SK-N-MC (cell line): ENCODE measurements around the gene LAT.
"Not testable (repeated sequence)": the region's sequence is repeated elsewhere in the genome, so short reads cannot be mapped to it uniquely, and the experiment has no call there.

Source experiments
- DNase-seq: peaks from one replicate; pipeline ENCODE4 v3.0.0-alpha.2; 2011; ENCODE audit warnings: low read depth, low spot score
- H3K27ac ChIP-seq: fragments of 200-600 bp; sonication (generic); 2 replicates; pipeline ENCODE4 v1.5.1; 2016; ENCODE audit warnings: mixed run types
- H3K36me3 ChIP-seq: fragments of 200-600 bp; sonication (generic); 2 replicates; pipeline ENCODE4 v1.6.1; 2017; ENCODE audit warnings: antibody characterized with exemption, low read length, mixed read lengths; ENCODE audit not compliant: insufficient read depth
- H3K4me3 ChIP-seq: fragments of 200-600 bp; sonication (generic); 2 replicates; pipeline ENCODE4 v1.5.1; 2016
- H3K9ac ChIP-seq: fragments of 200-600 bp; sonication (generic); 2 replicates; pipeline ENCODE4 v1.8.0; 2017; ENCODE audit warnings: mixed run types, mixed read lengths; ENCODE audit not compliant: insufficient read length
- H3K9me3 ChIP-seq: fragments of 200-600 bp; sonication (generic); 2 replicates; pipeline ENCODE4 v1.6.1; 2017; ENCODE audit warnings: low read depth, mild to moderate bottlenecking, antibody characterized with exemption, low read length, moderate library complexity, mixed read lengths
- EZH2 ChIP-seq: fragments of 200-600 bp; sonication (generic); IDR thresholded peaks from one replicate; pipeline ENCODE4 v1.6.1; 2017; ENCODE audit warnings: antibody characterized with exemption
- FOXP2 ChIP-seq: optimal IDR thresholded peaks from 2 replicates; pipeline ENCODE3; 2011; ENCODE audit warnings: mild to moderate bottlenecking, moderate library complexity; ENCODE audit not compliant: insufficient read depth; ENCODE audit errors: extremely low read length, control extremely low read depth
- POLR2AphosphoS5 ChIP-seq: IDR thresholded peaks from 2 replicates; pipeline ENCODE4 v1.6.1; 2012; ENCODE audit warnings: mild to moderate bottlenecking, low read depth, low read length, borderline replicate concordance

LAT gene

DNA sequence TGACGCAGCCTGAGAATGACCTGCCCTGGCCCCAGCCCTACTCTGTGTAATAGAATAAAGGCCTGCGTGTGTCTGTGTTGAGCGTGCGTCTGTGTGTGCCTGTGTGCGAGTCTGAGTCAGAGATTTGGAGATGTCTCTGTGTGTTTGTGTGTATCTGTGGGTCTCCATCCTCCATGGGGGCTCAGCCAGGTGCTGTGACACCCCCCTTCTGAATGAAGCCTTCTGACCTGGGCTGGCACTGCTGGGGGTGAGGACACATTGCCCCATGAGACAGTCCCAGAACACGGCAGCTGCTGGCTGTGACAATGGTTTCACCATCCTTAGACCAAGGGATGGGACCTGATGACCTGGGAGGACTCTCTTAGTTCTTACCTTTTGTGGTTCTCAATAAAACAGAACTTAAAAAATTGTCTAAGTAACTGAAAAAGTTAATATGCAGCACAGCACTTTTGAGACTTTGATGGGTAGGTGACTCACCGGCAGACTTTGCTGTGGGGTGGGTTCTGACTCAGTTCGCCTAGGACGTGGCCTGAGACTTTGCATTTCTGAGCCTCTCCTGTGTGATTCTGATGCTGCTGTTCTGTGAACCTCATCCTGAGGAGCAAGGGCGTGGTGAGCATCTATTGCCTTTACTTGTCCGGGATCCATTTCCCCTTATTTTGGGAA, 5.7 kb downstream of the LAT start:
- H3K27ac ChIP-seq, result no peak overlapping the region
- no peak overlapping the region for H3K9ac ChIP-seq
- DNase-seq, result no peak
- peaks cover 3% of the 10 kb centered on the region; the same call in 1 of the 2 replicates for H3K36me3 ChIP-seq
- H3K4me3 ChIP-seq, result no peak overlapping the region
- H3K9me3 ChIP-seq, result no peaks in the 10 kb centered on the region
- no peak for TF ChIP-seq FOXP2

DNA sequence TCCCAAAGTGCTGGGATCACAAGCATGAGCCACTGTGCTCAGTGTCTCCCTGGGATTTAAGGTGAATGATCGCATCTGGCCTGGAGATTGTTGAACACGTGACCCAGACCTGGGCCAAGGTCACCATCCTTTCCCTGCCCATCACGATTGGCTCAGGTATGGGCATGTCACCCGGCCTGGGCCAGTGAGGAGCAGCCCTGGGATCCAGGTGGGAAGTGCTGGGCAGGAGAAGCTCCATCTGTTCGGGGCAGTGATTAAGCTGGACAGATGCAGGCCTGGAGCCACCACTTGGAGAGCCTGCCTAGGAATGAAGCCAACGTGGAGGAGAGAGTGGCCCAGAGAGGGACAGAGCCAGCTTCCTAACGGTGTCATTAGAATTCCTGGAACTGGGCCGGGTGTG, 6.8 kb downstream of the LAT start:
- Histone ChIP-seq H3K27ac (no peak overlapping the region), H3K9ac (no peak overlapping the region), H3K9me3 (no peaks in the 10 kb centered on the region), H3K36me3 (peaks cover 3% of the 10 kb centered on the region; the same call in 1 of the 2 replicates), H3K4me3 (no peak overlapping the region)
- DNase-seq, result no peak
- TF ChIP-seq FOXP2 (no peak), EZH2 (no peak), POLR2AphosphoS5 (no peak)

DNA sequence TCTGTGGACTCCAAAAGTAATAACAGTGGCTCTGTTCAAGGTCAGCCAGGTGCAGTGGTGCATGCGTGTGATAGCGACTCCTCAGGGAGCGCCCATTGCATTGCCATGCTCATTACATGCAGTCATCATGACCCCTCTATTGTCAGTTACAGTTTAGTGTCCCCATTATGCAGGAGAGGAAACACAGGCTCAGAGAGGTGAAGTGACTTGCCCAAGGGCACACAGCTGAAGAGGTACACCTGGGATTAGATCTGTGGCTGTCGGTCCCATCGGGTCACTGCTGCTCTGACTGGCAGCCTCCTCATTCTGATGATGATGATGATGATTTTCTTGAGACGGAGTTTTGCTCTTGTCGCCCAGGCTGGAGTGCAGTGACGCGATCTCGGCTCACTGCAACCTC, 7.6 kb downstream of the LAT start:
- Histone ChIP-seq H3K36me3 (no peaks in the 10 kb centered on the region), H3K9me3 (no peaks in the 10 kb centered on the region), H3K4me3 (no peak overlapping the region), H3K27ac (no peak overlapping the region), H3K9ac (no peak overlapping the region)
- no peak for DNase-seq
- TF ChIP-seq FOXP2 (no peak), POLR2AphosphoS5 (no peak), EZH2 (no peak)

DNA sequence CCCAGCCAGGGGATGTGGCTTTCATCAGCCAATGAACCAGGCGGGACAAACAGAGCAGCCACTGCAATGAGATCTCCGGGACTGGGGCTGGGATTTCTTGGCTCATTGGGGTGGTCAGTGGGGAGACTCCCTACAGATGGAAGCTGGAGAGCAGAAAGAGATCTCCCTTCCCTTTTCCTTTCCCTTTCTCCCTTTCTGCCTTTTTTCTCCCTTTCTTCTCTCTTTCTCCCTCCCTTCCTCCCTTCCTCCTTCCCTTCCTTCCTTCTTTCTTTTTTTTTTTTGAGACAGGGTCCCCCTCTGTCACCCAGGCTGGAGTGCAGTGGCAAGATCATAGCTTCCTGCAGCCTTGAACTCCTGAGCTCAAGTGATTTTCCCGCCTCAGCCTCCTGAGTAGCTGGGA, 14.0 kb downstream of the LAT start:
- TF ChIP-seq EZH2 (no peak), FOXP2 (no peak), POLR2AphosphoS5 (no peak)
- Histone ChIP-seq H3K9ac (no peak overlapping the region), H3K27ac (no peak overlapping the region), H3K9me3 (no peaks in the 10 kb centered on the region), H3K36me3 (no peaks in the 10 kb centered on the region), H3K4me3 (no peak overlapping the region)
- no peak for DNase-seq

DNA sequence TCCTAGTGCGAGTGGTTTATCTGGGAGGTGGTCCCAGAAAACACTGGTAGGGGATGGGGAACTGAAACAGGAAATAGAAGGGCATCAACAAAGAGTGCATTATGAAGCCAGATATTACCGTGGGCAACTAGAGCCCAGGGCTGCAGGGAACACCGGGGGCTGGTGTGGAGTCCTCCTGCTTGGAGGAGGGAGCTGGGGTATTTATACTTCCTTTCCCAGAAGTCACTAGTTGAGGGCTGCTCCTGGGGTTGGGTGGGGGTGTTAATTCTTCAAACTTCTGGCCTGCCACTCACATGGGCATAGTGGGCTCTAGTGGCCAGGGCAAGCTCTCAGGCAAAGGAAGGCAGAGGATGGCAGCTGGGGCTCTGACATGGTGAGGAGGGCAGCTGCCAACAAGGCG, 14.7 kb downstream of the LAT start:
- H3K36me3 ChIP-seq, result no peaks in the 10 kb centered on the region
- no peak for TF ChIP-seq POLR2AphosphoS5
- H3K27ac ChIP-seq, result no peak overlapping the region
- no peaks in the 10 kb centered on the region for H3K9me3 ChIP-seq
- no peak overlapping the region for H3K9ac ChIP-seq
- no peak for DNase-seq
- no peak overlapping the region for H3K4me3 ChIP-seq

- Histone ChIP-seq H3K4me3 (no peak overlapping the region), H3K9ac (no peak overlapping the region), H3K9me3 (no peaks in the 10 kb centered on the region), H3K36me3 (no peaks in the 10 kb centered on the region), H3K27ac (no peak overlapping the region)
- DNase-seq, result no peak
- no peak for TF ChIP-seq POLR2AphosphoS5
- TF ChIP-seq FOXP2, result no peak
- TF ChIP-seq EZH2, result no peak
Observed at GRCh38 chr16:29000019-29000418, 15.2 kb downstream of the LAT start.

DNA sequence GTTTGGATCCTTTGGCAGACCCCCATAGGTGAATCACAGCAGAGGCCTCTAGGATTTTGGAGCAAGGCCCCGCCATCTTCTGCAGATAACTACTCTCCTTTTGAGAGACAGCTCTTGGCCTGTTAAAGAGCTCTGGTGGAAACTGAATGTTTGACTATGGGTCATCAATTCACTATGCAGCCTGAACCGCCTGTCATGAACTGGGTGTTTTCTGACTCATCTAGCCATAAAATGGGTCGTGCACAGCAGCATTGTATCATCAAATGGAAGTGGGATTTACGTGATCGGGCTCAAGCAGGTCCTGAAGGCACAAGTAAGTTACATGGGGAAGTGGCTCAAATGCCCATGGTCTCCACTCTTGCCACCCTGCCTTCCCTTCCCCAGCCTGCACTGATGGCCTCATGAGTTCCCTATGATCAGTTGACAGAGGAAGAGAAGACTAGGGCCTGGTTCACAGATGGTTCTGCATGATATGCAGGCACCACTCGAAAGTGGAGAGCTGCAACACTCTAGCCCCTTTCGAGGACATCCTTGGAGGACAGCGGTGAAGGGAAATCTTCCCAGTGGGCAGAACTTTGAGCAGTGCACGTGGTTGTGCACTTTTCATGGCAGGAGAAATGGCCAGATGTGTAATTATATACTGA, 19.8 kb downstream of the LAT start:
- H3K27ac ChIP-seq, H3K4me3 ChIP-seq, DNase-seq, H3K9me3 ChIP-seq, H3K36me3 ChIP-seq, H3K9ac ChIP-seq: not testable (repeated sequence)

GRCh38 chr16:29007730-29008593, 23.1 kb downstream of the LAT start:
- no peak overlapping the region for H3K9ac ChIP-seq
- no peaks in the 10 kb centered on the region for H3K9me3 ChIP-seq
- H3K4me3 ChIP-seq, result no peak overlapping the region
- no peaks in the 10 kb centered on the region for H3K36me3 ChIP-seq
- DNase-seq, result no peak
- TF ChIP-seq FOXP2 (no peak), EZH2 (no peak), POLR2AphosphoS5 (no peak)
- no peak overlapping the region for H3K27ac ChIP-seq
